ENCODE results near the gene HS2ST1.
"Not testable (repeated sequence)": the region's sequence is repeated elsewhere in the genome, so short reads cannot be mapped to it uniquely, and the experiment has no call there.

Gene HS2ST1

GRCh38 chr1:86998727-86999126 is 84.3 kb downstream of the HS2ST1 start:
- H3K4me3 ChIP-seq, result no peak overlapping the region

DNA sequence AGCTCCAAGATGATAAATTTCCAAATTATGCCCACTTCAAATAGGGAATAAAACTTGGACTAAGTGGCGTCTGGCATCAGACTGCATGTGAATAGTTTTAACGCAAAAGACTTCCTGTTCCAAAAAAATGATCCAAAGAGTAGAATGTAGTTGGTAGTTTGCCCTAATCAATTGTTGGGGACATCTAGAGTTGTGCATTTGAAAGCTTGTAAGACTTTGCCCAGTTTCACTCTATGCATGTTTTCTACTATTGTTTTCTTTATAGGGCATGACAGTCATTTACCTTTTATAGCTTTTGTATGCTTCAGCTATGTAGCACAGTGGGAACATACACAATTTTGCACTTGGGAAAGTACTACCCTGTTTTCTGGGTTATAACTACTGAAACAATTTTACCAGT is 86.0 kb downstream of the HS2ST1 start:
- H3K4me3 ChIP-seq, result no peak overlapping the region
- no peak overlapping the region for H3K27ac ChIP-seq

More at GRCh38 chr1:86998727-86999126, 84.3 kb downstream of the HS2ST1 start:
- no peak overlapping the region for H3K27ac ChIP-seq

DNA sequence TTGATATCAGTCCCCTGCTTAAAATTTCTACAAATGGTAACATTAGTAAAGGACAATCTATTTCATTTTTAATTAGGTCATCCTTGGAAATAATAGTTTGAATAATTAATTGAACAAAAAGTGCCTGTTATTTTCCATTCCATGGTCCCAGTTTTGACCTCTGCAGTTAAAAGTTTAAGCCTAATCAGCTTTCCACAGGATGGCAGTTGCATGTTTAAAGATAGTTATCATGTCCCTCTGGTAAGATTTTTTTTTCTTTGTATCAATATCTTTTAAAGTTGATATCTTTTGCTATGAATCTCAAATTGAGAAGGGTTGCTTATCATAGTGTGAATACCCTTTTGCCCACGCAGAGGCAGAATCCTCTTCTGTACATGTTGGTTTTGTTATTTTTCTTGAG is 90.4 kb downstream of the HS2ST1 start:
- H3K4me3 ChIP-seq, result no peak overlapping the region

GRCh38 chr1:87007323-87007722 is 92.9 kb downstream of the HS2ST1 start:
- Histone ChIP-seq H3K4me3 (no peak overlapping the region), H3K27ac (no peak overlapping the region)

More for the DNA sequence above, 90.4 kb downstream of the HS2ST1 start:
- no peak overlapping the region for H3K27ac ChIP-seq

GRCh38 chr1:87013385-87013784 is 99.0 kb downstream of the HS2ST1 start:
- H3K27ac ChIP-seq, H3K4me3 ChIP-seq: not testable (repeated sequence)

GRCh38 chr1:87017998-87018672 is 103.7 kb downstream of the HS2ST1 start:
- Histone ChIP-seq H3K4me3 (no peak overlapping the region), H3K27ac (no peak overlapping the region)

DNA sequence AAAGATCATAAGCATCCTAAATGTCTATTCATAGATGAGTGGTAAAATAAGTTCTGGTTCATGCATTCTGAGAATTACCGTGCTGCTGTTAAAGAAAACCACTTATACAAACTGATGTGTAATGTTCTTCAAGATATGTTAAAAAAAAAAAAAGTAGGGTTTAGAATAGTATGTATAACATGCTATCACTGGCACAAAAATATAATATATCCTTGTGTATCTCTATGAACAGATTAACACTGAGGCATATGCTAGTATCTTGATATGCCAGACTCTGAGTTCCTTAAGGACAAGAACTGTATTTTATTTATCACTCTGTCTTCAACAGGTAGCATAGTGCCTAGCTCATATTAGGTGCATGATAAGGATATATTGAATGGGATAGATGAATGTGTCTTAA is 108.9 kb downstream of the HS2ST1 start:
- Histone ChIP-seq H3K4me3 (no peak overlapping the region), H3K27ac (no peak overlapping the region)

- H3K4me3 ChIP-seq, result no peak overlapping the region
- no peak overlapping the region for H3K27ac ChIP-seq
Observed at GRCh38 chr1:87024936-87025540, 110.6 kb downstream of the HS2ST1 start.

- not testable (repeated sequence) for H3K4me3 ChIP-seq, H3K27ac ChIP-seq
Observed at GRCh38 chr1:87027561-87027960, 113.1 kb downstream of the HS2ST1 start.

- no peak overlapping the region for H3K4me3 ChIP-seq
- no peak overlapping the region for H3K27ac ChIP-seq
Observed at GRCh38 chr1:87028576-87028975, 114.1 kb downstream of the HS2ST1 start.

- H3K4me3 ChIP-seq, result no peak overlapping the region
- no peak overlapping the region for H3K27ac ChIP-seq
Observed at GRCh38 chr1:87030740-87031690, 116.6 kb downstream of the HS2ST1 start.

DNA sequence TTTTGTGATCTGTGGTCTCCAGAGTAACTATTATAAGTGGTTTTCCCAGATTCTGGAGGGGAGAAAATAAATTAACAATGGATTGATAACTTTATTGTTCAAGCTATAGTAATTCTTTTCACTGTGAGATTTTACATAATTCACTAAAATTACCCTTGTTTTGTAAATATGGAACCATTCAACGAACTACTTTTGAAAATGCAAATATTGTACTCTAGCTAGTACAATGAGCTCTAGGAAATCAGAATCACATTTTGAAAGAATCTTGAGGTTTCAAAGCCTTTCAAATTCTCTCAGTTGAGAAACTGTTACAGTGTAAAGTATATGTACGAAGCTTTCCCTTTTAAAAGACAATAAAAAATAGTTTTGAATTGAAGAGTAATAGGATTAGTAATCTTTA is 119.9 kb downstream of the HS2ST1 start:
- no peak overlapping the region for H3K4me3 ChIP-seq
- H3K27ac ChIP-seq, result no peak overlapping the region

- Histone ChIP-seq H3K4me3 (no peak overlapping the region), H3K27ac (no peak overlapping the region)
Observed at GRCh38 chr1:87039096-87039495, 124.7 kb downstream of the HS2ST1 start.

- no peak overlapping the region for H3K4me3 ChIP-seq
- no peak overlapping the region for H3K27ac ChIP-seq
Observed at GRCh38 chr1:87042111-87042811, 127.8 kb downstream of the HS2ST1 start.

GRCh38 chr1:87044424-87044823 is 130.0 kb downstream of the HS2ST1 start:
- no peak overlapping the region for H3K4me3 ChIP-seq
- no peak overlapping the region for H3K27ac ChIP-seq

GRCh38 chr1:87044840-87045239 is 130.4 kb downstream of the HS2ST1 start:
- H3K4me3 ChIP-seq, result no peak overlapping the region
- H3K27ac ChIP-seq, result no peak overlapping the region

DNA sequence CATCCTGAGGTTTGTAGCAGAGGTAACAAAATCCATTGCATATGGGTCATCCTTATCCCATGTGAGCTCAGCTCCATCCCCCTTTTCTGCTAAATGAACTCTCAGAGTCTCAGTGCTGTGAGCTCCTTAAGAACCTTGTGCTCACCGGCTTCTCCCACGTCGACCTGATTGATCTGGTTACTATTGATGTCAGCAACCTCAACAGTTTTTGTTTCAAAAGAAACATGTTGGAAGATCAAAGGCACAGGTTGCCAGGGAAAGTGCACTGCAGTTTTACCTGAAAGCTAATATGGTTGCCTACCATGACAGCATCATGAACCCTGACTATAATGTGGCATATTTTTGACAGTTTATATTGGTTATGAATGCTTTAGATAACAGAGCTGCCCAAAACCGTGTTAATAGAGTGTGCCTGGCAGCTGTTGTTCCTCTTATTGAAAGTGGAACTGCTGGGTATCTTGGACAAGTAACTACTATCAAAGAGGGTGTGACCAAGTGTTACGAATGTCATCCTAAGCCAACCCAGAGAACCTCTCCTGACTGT is 131.4 kb downstream of the HS2ST1 start:
- H3K27ac ChIP-seq, result no peak overlapping the region
- no peak overlapping the region for H3K4me3 ChIP-seq

GRCh38 chr1:87046951-87047350 is 132.5 kb downstream of the HS2ST1 start:
- no peak overlapping the region for H3K27ac ChIP-seq
- no peak overlapping the region for H3K4me3 ChIP-seq

DNA sequence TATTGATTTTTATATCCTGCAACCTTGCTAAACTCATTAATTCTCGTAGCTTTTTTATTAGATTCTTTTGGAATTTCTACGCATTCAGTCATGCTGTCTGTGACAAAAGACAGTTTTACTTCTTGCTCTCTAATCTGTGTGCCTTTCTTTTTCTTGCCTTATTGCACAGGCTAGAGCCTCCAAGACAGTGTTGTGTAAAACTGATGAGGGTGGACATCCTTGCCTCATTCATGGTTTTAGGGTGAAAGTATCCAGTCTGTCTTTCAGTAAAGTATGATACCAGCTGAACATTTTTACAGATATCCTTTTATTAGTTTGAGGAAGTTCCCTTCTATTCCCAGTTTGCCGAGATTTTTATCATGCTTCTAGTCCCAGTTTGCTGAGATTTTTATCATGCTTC is 133.8 kb downstream of the HS2ST1 start:
- Histone ChIP-seq H3K4me3 (no peak overlapping the region), H3K27ac (no peak overlapping the region)

DNA sequence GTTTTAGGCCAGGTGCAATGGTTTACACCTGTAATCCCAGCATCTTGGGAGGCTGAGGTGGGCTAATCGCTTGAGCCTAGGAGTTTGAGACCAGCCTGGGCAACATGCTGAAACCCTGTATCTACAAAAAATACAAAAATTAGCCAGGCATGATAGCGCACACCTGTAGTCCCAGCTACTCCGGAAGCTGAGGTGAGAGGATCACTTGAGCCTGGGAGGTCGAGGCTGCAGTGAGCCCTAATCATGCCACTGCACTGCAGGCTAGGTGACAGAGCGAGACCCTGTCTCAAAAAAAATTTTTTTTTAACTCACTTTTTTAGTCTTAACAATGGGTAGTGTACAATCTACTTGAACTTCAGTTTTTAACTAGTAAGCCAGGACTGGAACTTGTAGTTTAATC is 137.5 kb downstream of the HS2ST1 start:
- H3K27ac ChIP-seq, result no peak overlapping the region
- no peak overlapping the region for H3K4me3 ChIP-seq

All from skin epidermis (tissue), 12 donors.